ENCODE results near the gene KDM4C.

Gene KDM4C

GRCh38 chr9:7067169-7067568 is 309.4 kb downstream of the KDM4C start:
- DNase-seq: no peak

DNA sequence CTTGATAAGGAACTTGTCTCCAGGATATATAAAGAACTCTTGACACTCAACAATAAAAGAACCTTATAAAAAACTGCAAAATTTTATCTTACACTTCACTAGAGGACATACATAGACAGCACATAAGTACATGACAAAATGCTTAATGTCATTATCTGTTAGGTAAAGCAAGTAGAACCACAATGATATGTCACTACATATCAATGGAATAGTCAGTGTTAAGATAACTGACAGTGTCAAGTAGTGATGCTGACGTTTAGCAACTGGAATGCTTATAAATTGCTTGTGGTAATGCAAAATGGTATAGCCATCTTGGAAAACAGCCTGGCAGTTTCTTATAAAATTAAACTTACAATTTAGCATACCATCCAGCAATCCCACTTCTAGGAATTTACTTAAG is 314.1 kb downstream of the KDM4C start:
- DNase-seq: no peak

DNA sequence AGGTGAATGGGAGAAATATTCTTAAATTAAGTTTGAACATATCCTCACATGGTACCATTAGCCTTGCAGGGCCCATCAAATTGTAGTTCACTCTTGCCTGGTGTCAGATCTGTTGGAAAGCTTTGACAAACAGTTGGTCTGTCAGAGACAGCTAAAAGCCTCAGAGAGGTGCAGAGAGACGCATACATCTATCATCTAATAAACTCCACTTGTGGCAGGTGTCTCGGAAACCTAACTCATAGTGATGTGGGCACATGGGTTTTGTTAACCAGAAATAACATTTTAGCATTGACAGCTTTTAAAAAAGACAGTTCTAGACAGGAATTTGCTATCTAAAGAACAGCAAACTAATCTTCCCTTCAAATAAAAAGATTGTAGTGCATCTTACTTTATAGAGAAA is 315.9 kb downstream of the KDM4C start:
- no peak for DNase-seq

GRCh38 chr9:7075154-7075553 is 317.4 kb downstream of the KDM4C start:
- DNase-seq: no peak

DNA sequence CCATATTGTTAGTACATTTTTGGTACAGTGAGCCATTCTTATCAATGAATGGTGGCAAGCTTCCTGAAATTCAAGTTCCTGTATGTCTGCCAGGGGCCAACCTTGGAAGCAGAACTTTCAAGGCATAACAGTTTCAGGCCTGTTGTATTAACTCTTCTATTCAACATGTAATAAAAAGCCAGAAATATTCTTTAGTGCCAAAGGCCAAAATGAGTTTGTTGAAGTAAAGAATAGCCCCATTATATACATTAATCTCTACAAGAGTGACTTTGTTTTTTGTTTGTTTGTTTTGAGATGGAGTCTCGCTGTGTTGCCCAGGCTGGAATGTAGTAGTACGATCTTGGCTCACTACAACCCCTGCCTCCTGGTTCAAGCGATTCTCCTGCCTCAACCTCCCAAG is 321.3 kb downstream of the KDM4C start:
- DNase-seq: no peak

DNA sequence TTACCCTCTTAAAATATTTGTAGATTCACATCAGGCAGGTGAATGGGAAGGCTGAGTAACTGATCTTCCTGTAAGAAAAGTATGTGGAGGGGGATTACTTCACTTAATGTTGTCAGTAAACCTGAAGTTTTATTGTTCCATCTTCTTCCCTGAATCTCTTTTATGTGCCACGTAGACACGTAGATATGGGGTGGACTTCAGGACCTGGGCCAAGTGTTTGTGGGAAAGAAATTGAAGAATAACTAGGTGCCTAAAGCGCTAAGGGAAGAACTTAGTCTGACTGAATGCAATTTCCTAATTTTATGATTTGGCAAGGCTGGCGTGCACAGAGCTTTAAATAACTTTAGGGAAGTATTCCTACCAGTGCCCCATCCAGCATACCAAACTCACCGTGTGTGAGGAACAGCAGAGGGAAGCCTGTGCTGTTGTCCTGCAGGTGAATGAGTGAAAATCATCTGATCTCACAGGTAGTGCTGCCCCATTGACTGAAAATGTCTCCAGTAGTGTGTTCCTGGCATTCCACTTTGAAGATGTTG is 323.4 kb downstream of the KDM4C start:
- DNase-seq: no peak

DNA sequence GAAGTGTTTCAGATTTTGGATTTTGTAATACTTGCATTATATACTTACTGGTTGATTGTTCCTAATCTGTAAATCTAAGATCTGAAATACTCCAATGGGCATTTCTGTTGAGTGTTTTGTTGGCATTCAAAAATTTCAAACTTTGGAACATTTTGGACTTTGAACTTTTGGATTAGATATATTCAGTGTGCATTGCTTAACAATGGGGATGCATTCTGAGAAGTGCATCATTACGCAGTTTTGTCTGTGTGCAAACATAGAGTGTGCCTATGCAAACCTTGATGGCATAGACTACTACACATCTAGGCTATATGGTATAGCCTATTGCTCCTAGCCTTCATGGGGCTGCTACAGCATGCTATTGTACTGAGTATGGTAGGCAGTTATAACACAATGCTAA is 325.4 kb downstream of the KDM4C start:
- DNase-seq: no peak

- DNase-seq: no peak
Observed at GRCh38 chr9:7085357-7085756, 327.6 kb downstream of the KDM4C start.

GRCh38 chr9:7086389-7086788 is 328.6 kb downstream of the KDM4C start:
- no peak for DNase-seq

DNA sequence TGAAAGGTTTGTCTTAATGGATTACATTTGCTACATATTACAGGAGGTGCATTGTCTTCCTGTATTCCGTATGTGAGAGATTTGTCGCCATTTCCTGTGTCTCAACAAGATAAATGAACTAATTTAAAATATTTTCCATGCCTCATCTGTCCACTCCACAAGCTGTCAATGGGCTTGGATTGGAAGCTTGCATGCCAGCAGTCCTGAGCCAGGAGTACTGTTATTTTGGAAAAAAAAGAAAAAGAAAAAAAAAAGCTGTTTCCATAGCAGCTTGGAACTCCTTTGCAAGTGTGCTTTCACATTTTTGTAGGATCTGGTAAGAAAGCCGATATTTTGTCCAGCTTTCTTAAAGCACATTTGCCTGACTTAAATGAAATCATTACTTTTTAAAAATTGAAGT is 330.8 kb downstream of the KDM4C start:
- DNase-seq: peak in 1 of 2 experiments; percentile 24

- DNase-seq: no peak
Observed at GRCh38 chr9:7089406-7090193, 331.8 kb downstream of the KDM4C start.

GRCh38 chr9:7093040-7093439 is 335.3 kb downstream of the KDM4C start:
- no peak for DNase-seq

GRCh38 chr9:7094052-7094451 is 336.3 kb downstream of the KDM4C start:
- DNase-seq: peak in 1 of 2 experiments; percentile 28

DNA sequence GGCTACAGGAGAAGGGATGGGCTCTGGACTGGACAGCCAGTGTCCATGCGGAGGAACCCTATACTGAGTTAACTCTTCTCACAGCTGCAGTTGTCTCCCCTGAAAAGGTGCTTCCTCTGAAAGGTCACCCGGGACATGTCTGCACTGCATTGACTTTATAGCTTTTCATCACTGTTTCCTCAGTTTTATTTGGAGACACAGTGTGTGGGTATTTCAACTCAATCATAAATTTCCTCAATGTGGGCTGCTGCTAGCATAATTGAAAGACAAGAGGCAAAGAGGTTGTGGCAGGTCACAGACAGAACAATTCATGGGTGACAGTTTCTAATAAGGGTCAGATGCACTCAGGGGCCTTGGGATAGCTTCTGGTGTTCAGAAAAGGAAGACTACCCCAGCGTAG is 336.8 kb downstream of the KDM4C start:
- DNase-seq: no peak

GRCh38 chr9:7095058-7095457 is 337.3 kb downstream of the KDM4C start:
- no peak for DNase-seq

GRCh38 chr9:7097040-7097715 is 339.4 kb downstream of the KDM4C start:
- no peak for DNase-seq

- DNase-seq: no peak
Observed at GRCh38 chr9:7097785-7098752, 340.3 kb downstream of the KDM4C start.

DNA sequence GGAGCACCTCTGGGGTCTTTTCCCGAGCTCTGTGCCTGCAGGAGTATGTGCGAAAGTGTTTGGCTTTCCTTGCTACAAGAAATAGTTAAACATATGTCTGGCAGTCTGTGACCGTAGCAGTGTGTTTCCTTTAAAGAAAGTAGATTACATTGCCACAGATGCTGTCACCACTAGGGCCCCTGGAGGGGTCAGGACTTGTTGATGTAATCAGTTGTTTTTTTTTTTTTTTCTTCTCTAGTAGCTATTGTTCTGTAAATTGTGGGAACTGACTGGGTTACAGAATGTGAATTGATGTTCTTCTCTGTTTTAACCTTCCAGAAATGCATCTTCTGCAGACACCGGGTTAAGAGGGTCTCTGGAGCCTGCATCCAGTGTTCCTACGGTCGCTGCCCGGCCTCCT is 345.6 kb downstream of the KDM4C start:
- DNase-seq: no peak

GRCh38 chr9:7103771-7104170 is 346.0 kb downstream of the KDM4C start:
- DNase-seq: no peak

GRCh38 chr9:7104625-7105024 is 346.9 kb downstream of the KDM4C start:
- DNase-seq: no peak

DNA sequence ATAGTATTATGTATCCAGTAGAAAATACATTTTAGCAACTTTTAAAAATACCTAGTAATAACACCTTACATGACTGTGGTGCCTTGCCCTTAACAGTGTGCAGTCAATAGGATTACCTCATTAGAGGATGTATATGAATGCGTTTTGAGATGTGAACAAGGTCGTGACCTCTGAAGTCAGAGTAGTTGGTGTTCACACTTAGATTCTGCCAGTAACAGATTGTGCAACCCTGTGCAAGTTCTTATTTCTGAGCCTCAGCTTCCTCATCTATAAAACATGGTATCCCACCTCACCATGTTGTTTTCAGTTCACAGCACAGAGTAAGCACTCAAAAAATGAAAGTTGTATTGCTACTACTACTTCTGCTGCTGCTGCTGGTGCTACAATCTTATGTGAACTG is 347.3 kb downstream of the KDM4C start:
- no peak for DNase-seq

GRCh38 chr9:7108936-7109335 is 351.2 kb downstream of the KDM4C start:
- DNase-seq: no peak

DNA sequence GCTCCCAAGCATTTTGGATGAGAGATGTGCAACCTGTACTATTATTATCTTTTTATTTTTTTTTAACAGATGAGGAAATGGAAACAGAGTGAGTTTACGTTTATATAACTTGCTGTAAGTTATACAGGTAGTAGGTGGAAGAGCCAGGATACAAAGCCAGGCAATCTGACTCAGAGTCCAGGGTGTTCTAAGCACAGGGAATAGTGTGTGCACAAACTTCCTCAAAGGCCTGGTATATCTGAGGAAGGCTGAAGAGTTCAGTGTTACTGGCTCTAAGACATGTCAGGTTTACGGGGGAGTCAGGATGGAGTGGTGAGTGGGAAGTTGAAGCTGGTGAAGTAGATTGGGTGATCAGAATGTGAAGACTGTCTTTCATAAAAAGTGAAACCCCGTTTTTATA is 353.6 kb downstream of the KDM4C start:
- DNase-seq: no peak

Data from NCI-H446 (cell line).